ENCODE data around the gene CDC45.

DNA sequence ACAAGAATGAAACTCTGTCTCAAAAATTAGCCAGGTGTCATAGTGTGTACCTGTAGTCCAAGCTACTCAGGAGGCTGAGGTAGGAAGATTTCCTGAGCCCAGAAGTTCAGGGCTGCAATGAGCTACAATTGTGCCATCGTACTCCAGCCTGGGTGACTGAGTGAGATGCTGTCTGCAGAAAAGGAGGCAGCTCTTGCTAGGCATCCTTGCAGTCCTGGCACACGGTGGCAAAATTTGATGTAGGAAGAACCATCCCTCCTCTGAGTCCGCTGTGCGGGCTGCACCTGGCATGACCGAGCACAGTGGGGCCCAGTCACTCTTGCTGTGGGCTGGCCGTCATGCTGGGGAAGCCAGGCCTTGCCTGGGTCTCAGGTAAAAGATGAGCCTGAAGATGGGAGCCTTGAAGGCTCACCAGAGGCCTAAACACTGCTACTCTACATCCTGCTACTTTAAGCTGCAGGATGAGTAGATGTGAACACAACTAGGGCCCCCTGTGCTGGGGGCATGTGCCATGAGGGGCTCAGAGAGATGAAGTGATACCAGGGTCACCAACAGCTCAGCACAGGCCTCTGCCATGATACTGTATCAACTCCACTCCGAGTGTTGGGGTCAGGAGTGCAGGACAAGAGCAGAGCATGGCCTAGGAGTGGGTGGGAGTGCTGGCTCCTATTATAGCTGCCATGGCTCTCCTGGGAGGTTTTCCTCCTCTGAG, 18.6 kb downstream of the CDC45 start:
- TF ChIP-seq, protein P1, sequence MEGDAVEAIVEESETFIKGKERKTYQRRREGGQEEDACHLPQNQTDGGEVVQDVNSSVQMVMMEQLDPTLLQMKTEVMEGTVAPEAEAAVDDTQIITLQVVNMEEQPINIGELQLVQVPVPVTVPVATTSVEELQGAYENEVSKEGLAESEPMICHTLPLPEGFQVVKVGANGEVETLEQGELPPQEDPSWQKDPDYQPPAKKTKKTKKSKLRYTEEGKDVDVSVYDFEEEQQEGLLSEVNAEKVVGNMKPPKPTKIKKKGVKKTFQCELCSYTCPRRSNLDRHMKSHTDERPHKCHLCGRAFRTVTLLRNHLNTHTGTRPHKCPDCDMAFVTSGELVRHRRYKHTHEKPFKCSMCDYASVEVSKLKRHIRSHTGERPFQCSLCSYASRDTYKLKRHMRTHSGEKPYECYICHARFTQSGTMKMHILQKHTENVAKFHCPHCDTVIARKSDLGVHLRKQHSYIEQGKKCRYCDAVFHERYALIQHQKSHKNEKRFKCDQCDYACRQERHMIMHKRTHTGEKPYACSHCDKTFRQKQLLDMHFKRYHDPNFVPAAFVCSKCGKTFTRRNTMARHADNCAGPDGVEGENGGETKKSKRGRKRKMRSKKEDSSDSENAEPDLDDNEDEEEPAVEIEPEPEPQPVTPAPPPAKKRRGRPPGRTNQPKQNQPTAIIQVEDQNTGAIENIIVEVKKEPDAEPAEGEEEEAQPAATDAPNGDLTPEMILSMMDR (IDR thresholded peaks at IDR 0.05): no peak
- no peak for TF ChIP-seq EZH2 (IDR thresholded peaks at IDR 0.05)

Measured in neural progenitor cell (in vitro differentiated cells).